Measurements from ENCODE around the gene RAMAC. TPM values are rescaled to one million over a fixed set of nuclear protein-coding genes. Genes with fewer than 3 reads are reported as not detected.
A peak's percentile ranks its signal among the peaks of the same experiment; 100 is the strongest.

Gene RAMAC
- total RNA-seq, 1 donor, result 26.4 TPM

DNA sequence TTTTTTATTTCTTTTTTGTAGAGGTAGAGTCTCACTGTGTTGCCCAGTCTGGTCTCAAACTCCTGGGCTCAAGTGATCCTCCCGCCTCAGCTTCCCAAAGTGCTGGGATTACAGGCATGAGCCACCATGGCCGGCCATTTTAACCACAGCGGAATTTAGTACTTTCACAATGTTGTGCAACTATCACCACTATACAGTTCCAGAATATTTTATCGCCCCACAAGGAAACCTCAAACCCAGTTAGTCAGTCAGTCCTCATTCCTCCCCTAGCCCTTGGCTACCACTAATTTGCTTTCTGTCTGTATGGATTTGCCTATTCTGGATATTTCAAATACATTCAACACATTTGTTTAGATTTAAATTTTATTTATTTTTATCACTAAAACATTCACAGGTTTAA is 17.9 kb upstream of the RAMAC start:
- H3K36me3 ChIP-seq (ENCODE audit: insufficient read depth, low read length), result no peaks in the 10 kb centered on the region
- H3K27me3 ChIP-seq (ENCODE audit: insufficient read depth, low read length), result no peaks in the 10 kb centered on the region
- no peaks in the 10 kb centered on the region for H3K79me2 ChIP-seq (ENCODE audit: insufficient read depth, low read length)
- DNase-seq (ENCODE audit: insufficient read length, low spot score, missing footprints), result peak; percentile 84
- peaks cover 20% of the 10 kb centered on the region for H3K4me1 ChIP-seq (ENCODE audit: insufficient read depth, low read length)
- H3K4me3 ChIP-seq (ENCODE audit: insufficient read depth, low read length), result no peak overlapping the region
- no peak overlapping the region for H2AFZ ChIP-seq (ENCODE audit: low read length)
- no peaks in the 10 kb centered on the region for H4K20me1 ChIP-seq (ENCODE audit: insufficient read depth, low read length)
- H3K9me3 ChIP-seq (ENCODE audit: low read depth, low read length), result no peaks in the 10 kb centered on the region
- peak overlapping the region; percentile 18 for H3K4me2 ChIP-seq (ENCODE audit: insufficient read depth, low read length)
- TF ChIP-seq, protein P1, sequence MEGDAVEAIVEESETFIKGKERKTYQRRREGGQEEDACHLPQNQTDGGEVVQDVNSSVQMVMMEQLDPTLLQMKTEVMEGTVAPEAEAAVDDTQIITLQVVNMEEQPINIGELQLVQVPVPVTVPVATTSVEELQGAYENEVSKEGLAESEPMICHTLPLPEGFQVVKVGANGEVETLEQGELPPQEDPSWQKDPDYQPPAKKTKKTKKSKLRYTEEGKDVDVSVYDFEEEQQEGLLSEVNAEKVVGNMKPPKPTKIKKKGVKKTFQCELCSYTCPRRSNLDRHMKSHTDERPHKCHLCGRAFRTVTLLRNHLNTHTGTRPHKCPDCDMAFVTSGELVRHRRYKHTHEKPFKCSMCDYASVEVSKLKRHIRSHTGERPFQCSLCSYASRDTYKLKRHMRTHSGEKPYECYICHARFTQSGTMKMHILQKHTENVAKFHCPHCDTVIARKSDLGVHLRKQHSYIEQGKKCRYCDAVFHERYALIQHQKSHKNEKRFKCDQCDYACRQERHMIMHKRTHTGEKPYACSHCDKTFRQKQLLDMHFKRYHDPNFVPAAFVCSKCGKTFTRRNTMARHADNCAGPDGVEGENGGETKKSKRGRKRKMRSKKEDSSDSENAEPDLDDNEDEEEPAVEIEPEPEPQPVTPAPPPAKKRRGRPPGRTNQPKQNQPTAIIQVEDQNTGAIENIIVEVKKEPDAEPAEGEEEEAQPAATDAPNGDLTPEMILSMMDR (IDR thresholded peaks at IDR 0.05; ENCODE audit: extremely low read depth, low read depth, low read length), result no peak
- no peak overlapping the region for H3K27ac ChIP-seq (ENCODE audit: low read depth, low read length)

DNA sequence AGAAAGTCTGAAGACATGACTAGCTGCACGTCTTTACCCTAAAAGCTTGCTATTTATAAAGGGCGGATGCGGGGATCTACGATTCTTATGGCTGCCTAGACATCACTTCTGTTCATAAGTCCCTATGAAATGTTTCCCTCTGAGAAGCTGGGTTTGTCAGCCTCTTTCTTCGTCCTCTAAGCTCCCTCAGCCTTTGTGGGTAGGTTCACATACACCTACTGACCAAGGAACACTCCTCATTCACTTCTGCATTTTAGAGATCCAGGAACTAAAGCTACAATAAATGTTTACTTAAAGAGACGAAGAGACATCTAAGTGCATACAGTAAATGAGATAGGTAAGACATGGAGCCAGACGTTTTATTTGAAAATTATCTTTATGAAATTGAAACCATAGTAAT is 16.7 kb upstream of the RAMAC start:
- Histone ChIP-seq H3K36me3 (ENCODE audit: insufficient read depth, low read length) (no peaks in the 10 kb centered on the region), H4K20me1 (ENCODE audit: insufficient read depth, low read length) (no peaks in the 10 kb centered on the region), H3K27me3 (ENCODE audit: insufficient read depth, low read length) (no peaks in the 10 kb centered on the region), H3K27ac (ENCODE audit: low read depth, low read length) (no peak overlapping the region), H3K4me2 (ENCODE audit: insufficient read depth, low read length) (no peak overlapping the region), H3K4me3 (ENCODE audit: insufficient read depth, low read length) (no peak overlapping the region), H3K79me2 (ENCODE audit: insufficient read depth, low read length) (no peaks in the 10 kb centered on the region), H2AFZ (ENCODE audit: low read length) (no peak overlapping the region), H3K4me1 (ENCODE audit: insufficient read depth, low read length) (peaks cover 13% of the 10 kb centered on the region), H3K9me3 (ENCODE audit: low read depth, low read length) (no peaks in the 10 kb centered on the region)
- DNase-seq (ENCODE audit: insufficient read length, low spot score, missing footprints), result no peak
- TF ChIP-seq, protein P1 (IDR thresholded peaks at IDR 0.05; ENCODE audit: extremely low read depth, low read depth, low read length), result no peak

DNA sequence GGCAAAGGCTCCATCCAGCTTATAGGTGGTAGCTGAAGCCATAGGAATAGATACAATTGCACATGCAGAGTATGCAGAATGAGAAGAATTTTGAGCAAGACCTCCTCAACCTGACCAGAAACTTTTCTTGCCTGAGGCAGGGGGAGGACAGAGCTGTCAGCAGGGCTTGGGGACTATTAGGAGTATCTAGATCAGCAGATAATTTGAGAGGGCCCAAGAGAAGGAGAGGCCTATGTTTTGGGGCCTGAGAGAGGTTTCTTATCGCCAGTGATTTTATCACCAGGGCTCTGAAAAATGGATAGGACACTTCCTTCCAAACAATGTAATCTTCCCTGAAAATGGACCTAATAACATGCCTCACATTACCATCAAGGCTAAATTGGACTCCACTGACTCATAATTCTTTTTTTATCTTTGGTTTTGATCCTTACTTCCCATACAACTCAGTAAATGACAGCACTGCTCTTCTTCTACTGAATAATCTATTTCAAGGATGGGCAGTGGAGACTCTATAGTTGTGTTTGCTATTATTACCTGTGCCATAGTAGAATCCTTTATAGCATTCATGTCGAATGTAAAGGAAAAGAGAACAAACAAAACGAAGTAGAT is 15.8 kb upstream of the RAMAC start:
- H3K4me1 ChIP-seq (ENCODE audit: insufficient read depth, low read length), result peaks cover 13% of the 10 kb centered on the region
- H3K4me2 ChIP-seq (ENCODE audit: insufficient read depth, low read length), result no peak overlapping the region
- no peaks in the 10 kb centered on the region for H3K9me3 ChIP-seq (ENCODE audit: low read depth, low read length)
- H3K4me3 ChIP-seq (ENCODE audit: insufficient read depth, low read length), result no peak overlapping the region
- no peaks in the 10 kb centered on the region for H3K36me3 ChIP-seq (ENCODE audit: insufficient read depth, low read length)
- H3K79me2 ChIP-seq (ENCODE audit: insufficient read depth, low read length), result no peaks in the 10 kb centered on the region
- H2AFZ ChIP-seq (ENCODE audit: low read length), result no peak overlapping the region
- H3K27me3 ChIP-seq (ENCODE audit: insufficient read depth, low read length), result no peaks in the 10 kb centered on the region
- TF ChIP-seq, protein P1 (IDR thresholded peaks at IDR 0.05; ENCODE audit: extremely low read depth, low read depth, low read length), result no peak
- no peak overlapping the region for H3K27ac ChIP-seq (ENCODE audit: low read depth, low read length)
- no peak for DNase-seq (ENCODE audit: insufficient read length, low spot score, missing footprints)
- H4K20me1 ChIP-seq (ENCODE audit: insufficient read depth, low read length), result no peaks in the 10 kb centered on the region

DNA sequence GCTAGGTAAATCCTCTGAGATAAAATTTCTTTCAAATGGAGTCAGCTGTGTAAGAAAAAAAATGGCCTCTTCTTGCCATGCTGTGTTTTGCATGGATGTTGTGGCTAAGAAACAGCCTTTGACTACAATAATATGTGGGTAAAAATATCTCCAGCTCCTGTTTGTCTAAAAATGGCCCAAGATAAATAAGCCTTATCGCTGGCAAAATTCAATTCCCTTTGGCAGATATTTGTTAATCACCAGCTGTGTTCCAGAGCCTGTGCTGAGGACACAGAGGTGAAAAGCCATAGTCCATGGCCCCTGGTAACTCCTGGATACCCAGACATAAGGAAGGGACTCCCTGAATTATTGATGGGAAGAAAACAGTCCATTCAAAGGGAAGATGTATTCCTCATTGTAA is 15.3 kb upstream of the RAMAC start:
- Histone ChIP-seq H3K27ac (ENCODE audit: low read depth, low read length) (no peak overlapping the region), H3K79me2 (ENCODE audit: insufficient read depth, low read length) (no peaks in the 10 kb centered on the region), H3K4me1 (ENCODE audit: insufficient read depth, low read length) (peaks cover 13% of the 10 kb centered on the region), H3K9me3 (ENCODE audit: low read depth, low read length) (no peaks in the 10 kb centered on the region), H3K36me3 (ENCODE audit: insufficient read depth, low read length) (no peaks in the 10 kb centered on the region), H3K4me3 (ENCODE audit: insufficient read depth, low read length) (no peak overlapping the region), H2AFZ (ENCODE audit: low read length) (no peak overlapping the region), H3K27me3 (ENCODE audit: insufficient read depth, low read length) (no peaks in the 10 kb centered on the region), H3K4me2 (ENCODE audit: insufficient read depth, low read length) (no peak overlapping the region), H4K20me1 (ENCODE audit: insufficient read depth, low read length) (no peaks in the 10 kb centered on the region)
- TF ChIP-seq, protein P1 (IDR thresholded peaks at IDR 0.05; ENCODE audit: extremely low read depth, low read depth, low read length), result no peak
- no peak for DNase-seq (ENCODE audit: insufficient read length, low spot score, missing footprints)

All from osteoblast (primary cell).